Iris pigment epithelial cell (primary cell): ENCODE measurements around the gene PIGV.
A peak's percentile ranks its signal among the peaks of the same experiment; 100 is the strongest.

Experiments
- DNase-seq: peaks from one replicate; pipeline ENCODE4 v3.0.0-alpha.2; 2011; ENCODE audit warnings: low read depth

The PIGV gene

DNA sequence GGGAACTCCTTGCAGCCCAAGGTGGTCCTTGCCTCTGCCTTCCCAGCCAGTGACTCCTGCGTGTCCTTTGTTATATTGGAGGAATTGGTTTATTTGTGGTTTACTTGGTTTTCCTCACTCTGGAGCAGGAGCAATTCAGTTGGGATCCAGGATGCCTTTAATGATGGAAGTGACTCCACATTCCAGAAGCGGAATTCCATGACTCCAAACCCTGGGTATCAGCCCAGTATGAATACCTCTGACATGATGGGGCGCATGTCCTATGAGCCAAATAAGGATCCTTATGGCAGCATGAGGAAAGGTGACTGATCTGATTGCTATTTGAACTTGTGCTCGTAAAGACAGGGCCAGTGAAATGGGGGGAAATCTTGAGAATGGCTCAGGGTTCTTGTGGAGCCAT, 15.1 kb upstream of the PIGV start:
- peak; percentile 83 for DNase-seq

DNA sequence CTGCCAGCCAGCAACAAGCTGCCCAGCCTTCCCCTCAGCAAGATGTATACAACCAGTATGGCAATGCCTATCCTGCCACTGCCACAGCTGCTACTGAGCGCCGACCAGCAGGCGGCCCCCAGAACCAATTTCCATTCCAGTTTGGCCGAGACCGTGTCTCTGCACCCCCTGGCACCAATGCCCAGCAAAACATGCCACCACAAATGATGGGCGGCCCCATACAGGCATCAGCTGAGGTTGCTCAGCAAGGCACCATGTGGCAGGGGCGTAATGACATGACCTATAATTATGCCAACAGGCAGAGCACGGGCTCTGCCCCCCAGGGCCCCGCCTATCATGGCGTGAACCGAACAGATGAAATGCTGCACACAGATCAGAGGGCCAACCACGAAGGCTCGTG, 13.3 kb upstream of the PIGV start:
- no peak for DNase-seq

DNA sequence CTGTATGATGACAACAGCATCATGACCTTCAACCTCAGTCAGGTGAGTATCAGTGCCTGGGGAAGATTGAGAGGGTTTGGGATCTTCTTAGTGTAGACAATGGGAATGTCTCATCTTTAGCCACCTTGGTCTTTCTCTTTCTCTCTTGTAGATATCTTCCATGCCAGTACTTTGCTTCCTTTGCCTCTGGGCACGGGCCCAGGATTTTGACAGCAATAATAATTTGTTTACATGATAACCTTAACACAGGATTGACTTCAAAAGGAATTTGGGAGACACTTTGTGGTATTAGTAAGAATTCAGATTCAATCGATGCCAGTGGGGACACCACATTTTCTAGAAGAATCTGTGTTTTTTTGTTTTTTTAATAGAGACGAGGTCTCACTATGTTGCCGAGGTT, 12.1 kb upstream of the PIGV start:
- DNase-seq = no peak

DNA sequence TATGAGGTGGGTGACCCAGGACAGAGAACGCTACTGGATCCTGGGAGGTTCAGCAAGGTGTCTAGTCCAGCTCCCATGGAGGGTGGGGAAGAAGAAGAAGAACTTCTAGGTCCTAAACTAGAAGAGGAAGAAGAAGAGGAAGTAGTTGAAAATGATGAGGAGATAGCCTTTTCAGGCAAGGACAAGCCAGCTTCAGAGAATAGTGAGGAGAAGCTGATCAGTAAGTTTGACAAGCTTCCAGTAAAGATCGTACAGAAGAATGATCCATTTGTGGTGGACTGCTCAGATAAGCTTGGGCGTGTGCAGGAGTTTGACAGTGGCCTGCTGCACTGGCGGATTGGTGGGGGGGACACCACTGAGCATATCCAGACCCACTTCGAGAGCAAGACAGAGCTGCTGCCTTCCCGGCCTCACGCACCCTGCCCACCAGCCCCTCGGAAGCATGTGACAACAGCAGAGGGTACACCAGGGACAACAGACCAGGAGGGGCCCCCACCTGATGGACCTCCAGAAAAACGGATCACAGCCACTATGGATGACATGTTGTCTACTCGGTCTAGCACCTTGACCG, 8.6 kb upstream of the PIGV start:
- no peak for DNase-seq

DNA sequence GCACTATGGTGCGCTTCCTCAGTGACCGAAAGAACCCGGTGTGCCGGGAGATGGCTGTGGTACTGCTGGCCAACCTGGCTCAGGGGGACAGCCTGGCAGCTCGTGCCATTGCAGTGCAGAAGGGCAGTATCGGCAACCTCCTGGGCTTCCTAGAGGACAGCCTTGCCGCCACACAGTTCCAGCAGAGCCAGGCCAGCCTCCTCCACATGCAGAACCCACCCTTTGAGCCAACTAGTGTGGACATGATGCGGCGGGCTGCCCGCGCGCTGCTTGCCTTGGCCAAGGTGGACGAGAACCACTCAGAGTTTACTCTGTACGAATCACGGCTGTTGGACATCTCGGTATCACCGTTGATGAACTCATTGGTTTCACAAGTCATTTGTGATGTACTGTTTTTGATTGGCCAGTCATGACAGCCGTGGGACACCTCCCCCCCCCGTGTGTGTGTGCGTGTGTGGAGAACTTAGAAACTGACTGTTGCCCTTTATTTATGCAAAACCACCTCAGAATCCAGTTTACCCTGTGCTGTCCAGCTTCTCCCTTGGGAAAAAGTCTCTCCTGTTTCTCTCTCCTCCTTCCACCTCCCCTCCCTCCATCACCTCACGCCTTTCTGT, 7.3 kb upstream of the PIGV start:
- DNase-seq = no peak

DNA sequence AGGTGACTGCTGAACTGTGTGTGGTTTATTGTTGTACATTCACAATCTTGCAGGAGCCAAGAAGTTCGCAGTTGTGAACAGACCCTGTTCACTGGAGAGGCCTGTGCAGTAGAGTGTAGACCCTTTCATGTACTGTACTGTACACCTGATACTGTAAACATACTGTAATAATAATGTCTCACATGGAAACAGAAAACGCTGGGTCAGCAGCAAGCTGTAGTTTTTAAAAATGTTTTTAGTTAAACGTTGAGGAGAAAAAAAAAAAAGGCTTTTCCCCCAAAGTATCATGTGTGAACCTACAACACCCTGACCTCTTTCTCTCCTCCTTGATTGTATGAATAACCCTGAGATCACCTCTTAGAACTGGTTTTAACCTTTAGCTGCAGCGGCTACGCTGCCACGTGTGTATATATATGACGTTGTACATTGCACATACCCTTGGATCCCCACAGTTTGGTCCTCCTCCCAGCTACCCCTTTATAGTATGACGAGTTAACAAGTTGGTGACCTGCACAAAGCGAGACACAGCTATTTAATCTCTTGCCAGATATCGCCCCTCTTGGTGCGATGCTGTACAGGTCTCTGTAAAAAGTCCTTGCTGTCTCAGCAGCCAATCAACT, 6.4 kb upstream of the PIGV start:
- DNase-seq = no peak

DNA sequence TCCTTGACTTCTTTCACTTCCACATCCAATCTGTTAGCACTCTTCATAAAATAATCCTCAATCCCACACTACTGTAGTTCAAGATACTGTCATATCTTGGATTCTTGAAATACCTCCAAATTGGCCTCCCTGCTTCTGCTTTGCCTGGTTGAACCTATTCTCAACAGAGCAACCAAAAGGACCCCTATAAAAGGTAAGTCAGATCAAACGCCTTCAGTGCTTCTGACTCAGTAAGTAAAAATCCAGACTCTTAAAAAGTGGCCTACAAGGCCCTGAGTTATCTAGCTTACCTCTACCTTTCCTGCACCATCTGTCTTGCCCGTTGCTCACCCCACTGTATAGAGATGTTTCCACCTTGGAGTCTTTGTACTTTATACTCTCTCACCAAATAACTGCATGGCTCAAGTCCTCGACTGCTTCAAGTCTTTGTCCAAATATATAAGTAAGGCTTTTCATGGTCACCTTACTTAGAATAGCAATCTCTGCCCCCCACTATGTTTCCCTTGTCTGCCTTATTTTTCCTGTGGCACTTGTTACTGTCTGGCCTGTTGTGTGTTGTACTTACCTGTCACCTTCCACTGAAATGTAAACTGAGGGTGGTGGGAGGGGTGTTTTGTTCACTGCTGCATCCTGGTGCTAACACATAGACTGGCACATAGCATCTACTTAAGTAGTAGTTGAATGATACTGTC, 5.1 kb upstream of the PIGV start:
- no peak for DNase-seq

DNA sequence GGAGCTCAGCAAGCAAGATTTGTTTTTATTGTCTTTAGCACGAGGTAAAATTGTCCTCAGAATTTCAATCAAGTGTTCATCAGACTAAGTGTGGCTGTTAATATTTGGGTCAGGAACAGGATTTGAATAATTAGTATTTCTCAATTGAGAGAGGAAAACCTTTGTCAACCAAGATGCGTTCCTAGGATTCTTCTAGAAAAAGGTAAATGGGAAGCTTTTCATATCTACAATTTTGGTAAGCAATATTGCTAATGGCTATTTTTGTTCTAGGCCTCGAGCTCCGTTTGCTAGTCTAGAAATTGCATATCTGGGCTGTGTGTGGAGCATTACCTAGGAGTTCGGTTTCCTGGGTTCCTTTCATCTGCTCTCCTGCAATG, 4.1 kb upstream of the PIGV start:
- no peak for DNase-seq

DNA sequence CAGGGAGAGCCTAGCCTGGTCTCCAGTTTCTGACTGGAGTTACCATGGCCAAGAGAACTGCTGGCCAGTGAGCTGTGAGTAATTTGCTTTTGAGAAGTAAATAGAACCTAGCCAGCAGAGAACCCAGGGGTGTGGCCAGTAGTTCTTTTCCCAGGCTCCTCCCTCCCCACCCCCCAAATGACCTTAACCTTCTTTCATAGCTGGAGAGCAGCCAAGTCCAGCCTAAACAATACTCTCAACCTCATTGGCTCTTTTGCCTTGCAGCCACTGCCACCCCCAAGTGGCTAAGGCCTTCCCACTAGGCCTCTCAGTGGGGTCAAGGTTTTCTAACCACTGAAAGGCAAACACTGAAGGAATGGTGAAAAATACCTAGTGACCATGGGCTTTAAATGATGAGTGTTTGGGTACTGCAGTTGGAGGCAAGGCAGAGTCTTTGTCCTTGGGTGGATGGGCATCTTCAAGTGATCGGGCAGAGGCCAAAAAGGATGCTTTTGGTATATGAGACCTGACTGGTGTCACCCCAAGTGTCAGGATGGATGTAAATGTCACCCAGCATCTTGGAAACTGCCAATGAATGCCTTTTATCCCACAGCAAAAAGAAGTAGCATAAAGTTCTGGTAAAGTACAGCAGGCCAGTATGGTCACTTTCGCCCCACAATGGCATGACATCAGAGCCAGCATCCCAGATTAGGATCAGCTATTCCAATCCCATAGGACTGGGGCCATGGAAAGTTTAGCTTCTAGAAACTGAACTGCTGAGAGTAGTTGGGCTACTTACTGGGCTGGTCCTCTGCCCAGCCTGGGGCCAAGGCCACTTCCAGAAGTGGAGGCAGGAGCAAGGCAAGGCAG, 3.5 kb upstream of the PIGV start:
- peak; percentile 83 for DNase-seq

DNA sequence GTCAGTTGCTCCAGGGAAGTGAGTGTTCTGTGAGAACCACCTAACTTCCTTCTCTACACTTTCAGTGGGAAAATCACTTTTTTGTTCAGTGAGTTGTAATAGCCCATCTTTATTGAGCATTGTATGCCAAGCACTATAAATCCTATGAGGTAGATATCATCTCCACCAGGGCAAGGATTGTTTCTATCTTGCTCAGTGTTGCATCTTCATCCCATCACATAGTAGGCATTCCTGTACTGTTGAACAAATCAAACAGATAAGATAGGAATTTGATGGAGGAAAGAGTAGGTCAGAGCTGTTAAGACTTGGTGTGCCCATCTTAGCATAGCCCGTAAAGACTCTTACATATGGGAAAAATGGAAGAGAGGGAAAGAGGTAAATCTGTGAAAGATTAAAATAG, 2.9 kb upstream of the PIGV start:
- DNase-seq = no peak

DNA sequence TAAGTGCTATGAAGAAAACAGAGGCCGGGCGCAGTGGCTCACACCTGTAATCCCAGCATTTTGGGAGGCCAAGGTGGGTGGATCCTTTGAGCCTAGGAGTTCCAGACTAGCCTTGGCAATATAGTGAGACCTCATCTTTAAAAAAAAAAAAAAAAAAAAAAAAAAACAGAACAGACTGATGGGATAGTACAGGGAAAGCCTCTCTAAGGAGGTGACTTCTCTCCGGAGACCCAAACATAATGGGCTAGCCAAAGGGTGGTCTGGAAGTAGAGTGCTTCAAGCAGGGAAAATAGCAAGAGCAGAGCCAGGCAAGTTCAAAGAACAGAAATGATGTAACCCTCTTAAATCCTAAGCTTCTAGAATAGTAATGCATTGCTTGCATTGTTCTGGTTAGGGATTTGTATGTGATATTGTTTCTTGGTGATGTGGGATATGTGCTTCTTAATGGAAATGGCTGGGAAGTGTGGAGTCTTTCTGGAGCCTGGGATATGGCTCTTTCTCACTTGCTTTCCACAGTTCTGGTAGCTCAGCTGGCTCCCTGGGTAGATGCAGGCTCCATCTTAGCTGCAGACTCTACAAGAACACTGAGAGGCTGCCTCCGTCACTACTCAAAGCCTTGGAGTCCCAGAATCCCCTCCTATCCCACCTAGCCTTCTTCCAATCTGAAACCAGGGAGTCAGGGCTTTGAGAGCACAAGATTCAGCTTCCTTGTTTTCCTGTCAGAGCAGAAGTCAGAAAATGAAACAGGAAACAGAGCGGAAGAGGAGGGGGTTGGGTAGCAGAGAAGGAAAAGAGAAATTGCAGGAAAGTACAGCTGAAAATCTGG, 1.9 kb upstream of the PIGV start:
- DNase-seq = peak; percentile 35

DNA sequence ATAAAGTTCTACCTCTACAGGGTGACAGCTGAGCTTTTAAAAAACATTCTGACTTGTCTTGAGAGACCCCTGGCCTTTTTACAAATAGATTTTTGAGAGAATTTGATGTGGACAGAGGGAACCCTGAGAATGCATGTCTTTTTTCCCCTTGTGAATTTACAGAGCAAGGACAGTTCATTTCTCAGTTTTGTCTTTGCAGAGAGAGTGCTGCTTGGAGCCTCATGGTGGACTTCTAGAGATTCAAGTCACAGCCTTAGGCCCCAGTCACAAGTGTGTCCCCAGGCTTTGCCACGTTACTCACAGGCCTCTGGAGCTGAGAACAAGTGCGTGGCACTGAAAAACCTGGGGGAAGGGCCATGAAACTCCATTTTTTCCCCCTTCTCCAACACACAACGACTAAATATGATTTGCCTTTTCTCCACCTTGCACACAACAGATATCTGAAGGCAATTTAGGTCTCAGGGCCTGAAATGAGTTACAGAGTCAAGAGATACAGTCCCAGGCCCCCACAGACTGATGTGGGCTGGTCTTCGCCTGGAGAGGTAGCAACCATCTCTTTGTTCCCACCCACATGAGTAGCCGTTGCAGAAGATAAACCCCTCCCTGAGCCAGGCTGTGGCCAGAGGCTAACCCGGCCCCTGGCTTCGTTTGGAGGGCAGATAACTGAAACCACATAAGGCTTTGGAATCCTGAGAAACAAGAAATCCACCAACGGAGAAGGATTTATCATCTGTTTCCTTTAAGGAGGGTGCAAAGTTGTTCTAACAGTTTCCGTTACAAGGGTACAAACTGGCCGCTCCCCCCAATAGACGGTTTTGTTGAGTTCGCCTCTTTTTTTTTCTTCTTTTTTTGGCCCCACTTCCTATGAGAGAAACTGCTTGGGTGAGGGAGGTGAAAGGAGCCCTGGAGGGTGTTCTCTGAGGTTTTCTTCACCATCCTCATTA, 1.0 kb upstream of the PIGV start:
- DNase-seq = peak; percentile 89

DNA sequence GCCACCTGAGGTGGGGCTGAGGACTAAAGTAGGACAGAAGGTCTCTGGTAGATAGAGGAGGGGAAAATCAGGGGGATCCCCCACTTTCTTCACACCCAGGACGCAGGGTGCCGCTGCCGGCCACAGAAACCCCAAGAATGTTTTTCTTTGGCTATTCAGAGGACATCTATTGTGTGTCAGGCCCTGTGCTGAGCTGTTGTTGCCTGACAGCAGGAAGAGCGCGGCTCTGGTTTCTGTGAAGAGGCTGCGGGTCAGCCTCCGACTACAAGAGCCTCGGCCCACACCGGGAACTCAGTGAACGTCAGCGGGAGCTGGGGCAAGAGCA, 407 bp upstream of the PIGV start:
- DNase-seq = peak; percentile 85

DNA sequence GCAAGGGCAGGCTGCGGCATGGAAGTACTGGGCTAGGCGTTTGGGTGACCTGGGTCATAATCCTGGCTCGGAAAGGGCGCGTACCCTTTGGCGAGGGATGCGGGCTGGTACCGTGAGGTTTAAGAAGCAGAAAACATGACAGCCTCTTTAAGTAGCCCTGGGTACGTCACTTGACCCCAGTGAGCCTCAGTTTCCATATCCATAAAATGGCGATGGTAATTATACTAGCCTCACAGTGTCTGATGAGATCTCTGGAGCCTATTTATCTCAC, 700 bp downstream of the PIGV start:
- DNase-seq = no peak

DNA sequence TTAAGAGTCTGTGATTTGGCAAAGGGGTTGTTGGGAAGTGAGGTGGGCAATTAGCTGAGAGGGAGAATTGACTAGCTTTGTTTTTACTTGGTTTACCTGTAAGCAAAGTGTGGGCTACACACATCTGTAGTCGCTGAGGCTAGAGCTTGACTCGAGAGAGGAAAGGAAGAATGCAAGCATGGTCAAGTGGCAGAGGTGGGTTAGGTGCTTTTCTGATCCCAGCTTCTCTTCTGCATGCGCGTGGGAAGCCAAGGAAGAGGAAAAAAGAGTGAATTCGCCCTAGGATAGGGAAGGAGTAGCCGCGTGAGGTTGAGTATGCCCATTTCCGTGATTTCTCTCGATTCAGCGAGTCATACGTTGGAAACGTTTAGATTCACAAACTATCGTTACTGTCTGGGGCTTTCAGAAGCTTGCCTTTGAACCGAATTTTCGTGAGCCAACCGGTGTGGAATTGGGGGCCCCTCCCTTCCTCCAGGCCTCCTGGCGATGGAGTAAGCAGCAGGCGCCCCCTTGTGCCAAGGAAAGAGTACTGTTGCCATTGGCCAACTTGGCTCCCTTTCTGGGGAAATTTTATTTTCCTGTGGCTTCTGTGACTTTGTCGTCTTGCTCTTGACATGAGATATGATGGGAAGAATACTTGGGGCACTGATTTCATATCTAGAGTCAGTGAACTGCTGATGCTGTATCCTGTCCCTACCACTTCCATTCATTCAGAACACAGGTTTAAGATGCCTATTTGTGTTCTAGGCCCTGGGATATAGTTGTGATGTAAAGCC, 1.3 kb downstream of the PIGV start:
- DNase-seq = peak; percentile 82

DNA sequence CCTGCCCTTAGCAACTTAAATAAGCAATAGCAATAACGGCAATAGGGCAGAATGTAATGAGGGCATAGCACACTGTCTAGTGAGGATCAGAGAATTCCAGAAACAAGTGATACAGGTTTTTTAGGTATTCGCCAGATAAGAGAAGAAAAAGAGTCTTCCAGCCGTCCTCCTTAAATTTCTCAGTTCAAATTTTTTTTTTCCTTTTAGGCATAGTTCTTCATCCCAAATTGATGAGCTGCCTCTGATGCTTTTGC, 1.8 kb downstream of the PIGV start:
- no peak for DNase-seq

DNA sequence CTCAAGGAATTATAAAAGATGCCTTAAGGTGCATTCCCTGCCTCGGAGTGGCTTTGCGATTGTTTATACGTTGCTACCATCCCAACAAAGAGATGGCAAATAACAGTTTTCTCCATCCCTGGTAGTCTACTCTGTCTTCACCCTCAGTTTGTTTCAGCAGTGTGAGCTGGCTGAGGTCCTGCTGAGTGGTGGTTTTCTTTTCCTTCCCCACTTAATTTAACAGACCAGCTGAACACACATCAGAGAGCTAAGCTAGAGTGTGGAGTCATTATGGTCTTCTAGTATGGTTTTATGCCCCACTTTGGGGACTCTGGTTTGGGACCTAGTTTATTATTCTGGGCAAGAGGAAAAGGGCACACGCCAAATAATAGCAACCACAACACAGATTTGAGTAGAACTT, 2.2 kb downstream of the PIGV start:
- DNase-seq = no peak

DNA sequence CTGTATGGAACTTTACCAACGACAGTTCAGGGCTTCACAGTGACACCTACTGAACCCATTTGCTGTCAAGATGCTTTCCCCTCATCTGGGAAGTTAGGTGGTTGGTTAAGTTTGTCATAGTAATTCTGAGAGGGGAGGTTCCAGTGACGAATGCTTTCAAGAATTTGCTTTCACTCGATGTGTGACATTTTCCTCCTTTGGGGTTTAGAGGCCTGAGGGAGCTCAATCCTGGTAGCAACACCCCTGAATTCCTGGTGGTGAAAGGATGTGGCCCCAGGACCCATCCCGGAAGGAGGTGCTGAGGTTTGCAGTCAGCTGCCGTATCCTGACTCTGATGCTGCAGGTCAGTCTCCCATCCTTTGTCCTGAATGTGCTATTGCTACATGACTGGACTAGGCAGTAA, 2.8 kb downstream of the PIGV start:
- DNase-seq = no peak

DNA sequence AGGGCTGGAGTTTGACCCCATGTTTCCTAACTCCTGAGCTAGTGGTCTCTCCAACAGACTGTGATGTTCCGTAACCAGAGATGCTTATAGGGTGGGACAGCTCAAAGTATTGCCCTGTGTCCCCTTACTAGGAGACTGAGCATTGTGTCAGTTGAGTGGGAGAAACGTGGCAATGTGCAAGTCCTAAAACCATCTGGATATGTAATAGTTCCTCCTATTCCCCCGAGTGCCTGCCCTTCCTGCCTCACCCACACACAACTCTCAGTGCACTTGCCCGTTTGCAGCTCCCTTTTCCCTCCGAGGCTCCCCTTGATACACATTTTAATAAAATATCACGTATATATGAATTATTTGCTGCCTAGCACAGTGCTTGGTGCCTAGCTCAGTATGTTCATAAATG, 3.4 kb downstream of the PIGV start:
- DNase-seq = no peak

DNA sequence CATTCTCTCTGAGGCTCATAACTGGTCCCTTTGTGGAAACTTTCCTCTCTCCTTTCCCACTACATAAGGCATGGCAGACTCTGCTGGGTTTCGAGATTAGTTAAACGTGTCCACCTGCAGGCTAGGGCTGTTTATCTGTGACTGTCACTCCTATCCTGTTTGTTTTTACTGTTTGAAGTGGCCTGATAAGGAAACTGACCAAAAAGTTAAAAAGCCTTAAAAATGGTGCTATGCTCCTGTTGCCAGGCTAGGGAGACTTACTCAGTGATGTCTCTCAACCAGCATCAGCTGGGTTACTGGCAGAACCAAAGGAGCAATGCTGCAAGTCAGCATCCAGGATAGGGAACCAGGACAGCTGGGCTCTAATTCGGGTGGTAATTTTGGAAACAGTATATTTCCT, 3.9 kb downstream of the PIGV start:
- no peak for DNase-seq

DNA sequence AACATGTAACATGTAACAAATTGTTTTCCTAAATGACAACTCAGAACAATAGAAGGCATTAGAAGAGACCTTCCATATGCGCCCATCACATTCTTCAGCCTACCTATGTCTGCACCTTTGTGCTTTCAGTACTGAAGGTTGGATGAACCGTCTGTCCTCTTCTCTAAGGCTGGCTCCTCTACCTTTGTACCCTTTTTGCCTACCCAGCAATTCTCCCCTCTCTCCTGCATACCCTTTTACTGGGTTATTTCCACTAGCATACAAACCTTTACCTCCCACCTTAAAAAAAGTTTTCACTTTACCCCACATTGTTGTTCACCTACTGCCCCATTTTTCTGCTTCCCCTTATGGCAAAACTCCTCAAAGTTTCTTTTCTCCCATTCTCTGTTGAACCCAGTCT, 5.2 kb downstream of the PIGV start:
- DNase-seq = no peak
